Activated T-helper 2 cell treated with anti-CD3 and anti-CD28 coated beads, Interferon-gamma antibody, Interleukin-2, Interleukin-4, amounts not matched to agents 10 μg/mL and 5 μg/mL and 100 μg/mL, durations not matched to agents 14 hours and 24 hours and 36 hours (primary cell): ENCODE results near the gene PNMT. TPM values are rescaled to one million over a fixed set of nuclear protein-coding genes. Genes with fewer than 3 reads are reported as not detected.

Source experiments
- DNase-seq: peaks from one replicate; pipeline ENCODE4 v3.0.0; 2021; ENCODE audit warnings: low spot score
- H3K27ac Mint-ChIP-seq: one replicate; pipeline ENCODE4 v1.8.0; 2021; ENCODE audit warnings: mixed read lengths
- H3K27me3 Mint-ChIP-seq: one replicate; pipeline ENCODE4 v1.8.0; 2021; ENCODE audit warnings: low read depth, mixed read lengths
- H3K36me3 Mint-ChIP-seq: one replicate; pipeline ENCODE4 v1.8.0; 2021; ENCODE audit warnings: low read depth, mixed read lengths
- H3K4me1 Mint-ChIP-seq: one replicate; pipeline ENCODE4 v1.8.0; 2021; ENCODE audit warnings: low read depth, mixed read lengths
- H3K4me3 Mint-ChIP-seq: one replicate; pipeline ENCODE4 v1.8.0; 2021; ENCODE audit warnings: low read depth, mild to moderate bottlenecking, moderate library complexity, mixed read lengths
- H3K9me3 Mint-ChIP-seq: one replicate; pipeline ENCODE4 v1.8.0; 2021; ENCODE audit warnings: mixed read lengths
- intact Hi-C: fragments of 100-400 bp; cut with micrococcal nuclease; formaldehyde crosslinking; loops from one replicate; pipeline ENCODE4 v1.15.1; 2023
- total RNA-seq: library from RNA; stranded (reverse); gene quantifications from 2 replicates; pipeline ENCODE4 v1.2.3, GENCODE V29; 2022

Gene PNMT
- total RNA-seq, 1 donor from 2014 or later: not detected

GRCh38 chr17:39627047-39627711 lies 41.1 kb upstream of the PNMT start:
- DNase-seq: no peak
- Mint-ChIP-seq H3K9me3 (no peaks in the 10 kb centered on the region), H3K27me3 (peaks cover 47% of the 10 kb centered on the region), H3K36me3 (no peaks in the 10 kb centered on the region), H3K4me3 (no peak overlapping the region), H3K27ac (no peak overlapping the region), H3K4me1 (peaks cover 21% of the 10 kb centered on the region)
- intact Hi-C loops: loop anchor here (10.0 kb wide), 1 partner anchor 328 kb away; no protein-coding TSS in a partner anchor

- no peak for DNase-seq
- Mint-ChIP-seq H3K4me1 (peaks cover 15% of the 10 kb centered on the region), H3K36me3 (no peaks in the 10 kb centered on the region), H3K4me3 (no peak overlapping the region), H3K27me3 (peaks cover 47% of the 10 kb centered on the region), H3K9me3 (no peaks in the 10 kb centered on the region), H3K27ac (no peak overlapping the region)
- intact Hi-C loops: loop anchor here (10.0 kb wide), 1 partner anchor 327 kb away; no protein-coding TSS in a partner anchor
Measured at GRCh38 chr17:39627712-39628516, 40.3 kb upstream of the PNMT start.

- no peak for DNase-seq
- Mint-ChIP-seq H3K9me3 (no peaks in the 10 kb centered on the region), H3K4me1 (peaks cover 10% of the 10 kb centered on the region), H3K27me3 (peaks cover 47% of the 10 kb centered on the region), H3K4me3 (no peak overlapping the region), H3K27ac (no peak overlapping the region), H3K36me3 (no peaks in the 10 kb centered on the region)
- intact Hi-C loops: loop anchor here (10.0 kb wide), 1 partner anchor 326 kb away; no protein-coding TSS in a partner anchor
Measured at GRCh38 chr17:39628655-39629493, 39.4 kb upstream of the PNMT start.

GRCh38 chr17:39629494-39629880 lies 38.8 kb upstream of the PNMT start:
- no peaks in the 10 kb centered on the region for H3K36me3 Mint-ChIP-seq
- DNase-seq: no peak
- intact Hi-C loops: loop anchor here (10.0 kb wide), 1 partner anchor 325 kb away; no protein-coding TSS in a partner anchor
- peaks cover 45% of the 10 kb centered on the region for H3K27me3 Mint-ChIP-seq
- peaks cover 11% of the 10 kb centered on the region for H3K4me1 Mint-ChIP-seq
- H3K9me3 Mint-ChIP-seq: no peaks in the 10 kb centered on the region
- no peak overlapping the region for H3K27ac Mint-ChIP-seq
- H3K4me3 Mint-ChIP-seq: no peak overlapping the region

- DNase-seq: no peak
- intact Hi-C loops: loop anchor here (10.0 kb wide), 1 partner anchor 325 kb away; no protein-coding TSS in a partner anchor
- Mint-ChIP-seq H3K4me1 (peaks cover 11% of the 10 kb centered on the region), H3K9me3 (no peaks in the 10 kb centered on the region), H3K36me3 (no peaks in the 10 kb centered on the region), H3K4me3 (no peak overlapping the region), H3K27ac (no peak overlapping the region), H3K27me3 (peaks cover 41% of the 10 kb centered on the region)
Measured at GRCh38 chr17:39629898-39630297, 38.4 kb upstream of the PNMT start.

DNA sequence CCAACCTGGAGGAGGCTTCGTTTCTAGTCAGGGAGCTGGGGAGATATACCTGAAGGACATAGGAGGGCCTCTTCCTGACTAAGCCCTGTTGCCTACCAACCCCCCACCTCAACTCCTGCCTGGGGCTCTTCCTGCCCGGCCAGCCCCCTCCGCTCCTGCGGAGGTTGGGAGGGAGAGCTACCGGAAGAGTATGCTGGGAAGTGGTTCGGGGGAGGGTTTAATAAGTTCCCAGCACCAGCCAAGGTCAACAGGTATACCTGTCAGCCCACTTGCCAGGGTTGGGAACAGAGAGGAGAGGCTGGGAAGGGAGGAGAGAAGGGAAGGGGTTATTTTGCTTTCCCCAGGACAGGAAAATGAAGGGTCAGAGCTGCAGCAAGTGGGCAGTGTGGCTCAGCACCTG lies 36.9 kb upstream of the PNMT start:
- Mint-ChIP-seq H3K9me3 (no peaks in the 10 kb centered on the region), H3K4me3 (no peak overlapping the region), H3K27ac (no peak overlapping the region), H3K27me3 (peaks cover 26% of the 10 kb centered on the region), H3K36me3 (no peaks in the 10 kb centered on the region), H3K4me1 (peaks cover 8% of the 10 kb centered on the region)
- intact Hi-C loops: no loop called here
- no peak for DNase-seq

DNA sequence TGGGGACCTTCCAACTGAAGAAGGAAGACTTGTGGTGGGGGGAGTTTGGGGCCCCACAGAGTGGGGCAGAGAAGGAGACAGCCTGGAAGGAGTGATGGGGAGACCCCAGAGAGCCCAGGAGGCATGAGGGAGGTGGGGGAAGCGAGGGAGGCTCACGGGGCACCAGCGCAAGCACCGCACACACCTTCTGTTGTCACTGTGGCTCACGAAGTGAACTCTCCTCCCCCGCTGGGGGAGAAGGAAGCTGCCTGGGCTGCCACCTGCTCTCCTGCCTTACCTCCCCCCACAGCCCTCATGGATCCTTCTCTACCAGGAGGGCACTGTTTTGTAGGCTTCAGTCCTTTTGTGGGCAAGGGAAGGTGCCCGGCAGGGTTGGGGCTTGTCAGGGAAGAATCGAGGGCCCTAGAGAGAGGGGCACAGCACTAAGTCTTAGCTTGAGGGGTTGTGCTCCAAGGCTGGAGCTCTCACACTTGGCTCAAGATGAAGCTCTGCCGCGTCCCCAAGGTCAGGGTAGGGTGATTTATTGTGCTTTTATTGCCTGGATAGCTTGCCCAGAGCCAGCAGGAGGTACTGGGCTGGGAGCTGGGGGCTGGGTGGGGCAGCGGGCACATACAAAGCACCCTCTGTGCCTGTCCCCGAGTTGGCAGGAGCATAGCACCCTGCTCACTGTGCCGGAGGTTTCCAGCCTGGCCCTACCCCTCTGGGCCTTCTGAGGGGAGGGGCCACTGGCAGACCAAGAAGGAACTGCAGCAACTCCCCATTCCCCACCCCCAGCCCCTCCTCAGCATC lies 35.9 kb upstream of the PNMT start:
- peaks cover 21% of the 10 kb centered on the region for H3K27me3 Mint-ChIP-seq
- no peak for DNase-seq
- no peaks in the 10 kb centered on the region for H3K9me3 Mint-ChIP-seq
- no peaks in the 10 kb centered on the region for H3K36me3 Mint-ChIP-seq
- H3K27ac Mint-ChIP-seq: no peak overlapping the region
- intact Hi-C loops: no loop called here
- H3K4me3 Mint-ChIP-seq: no peak overlapping the region
- H3K4me1 Mint-ChIP-seq: peaks cover 7% of the 10 kb centered on the region

DNA sequence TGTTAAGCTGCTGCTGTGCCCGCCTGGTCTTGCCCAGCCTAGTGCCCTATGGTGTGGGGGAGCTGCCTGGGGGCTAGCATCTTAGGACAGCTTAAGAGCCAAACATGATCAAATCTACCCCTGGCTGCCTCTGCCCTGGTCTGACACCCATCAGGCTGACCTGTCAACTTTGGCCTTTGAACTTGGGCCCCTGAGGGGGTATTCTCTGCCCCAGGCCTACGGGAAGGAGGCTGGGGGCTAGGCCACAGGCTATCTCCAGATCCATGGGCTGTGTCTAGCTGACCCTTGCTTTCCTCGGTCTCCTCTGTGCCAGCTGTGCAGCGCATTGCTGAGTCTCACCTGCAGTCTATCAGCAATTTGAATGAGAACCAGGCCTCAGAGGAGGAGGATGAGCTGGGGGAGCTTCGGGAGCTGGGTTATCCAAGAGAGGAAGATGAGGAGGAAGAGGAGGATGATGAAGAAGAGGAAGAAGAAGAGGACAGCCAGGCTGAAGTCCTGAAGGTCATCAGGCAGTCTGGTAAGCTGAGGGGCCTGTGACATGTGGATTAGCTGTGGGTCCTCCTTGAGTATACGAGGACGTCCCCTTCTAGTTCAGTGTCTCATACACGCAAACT lies 34.6 kb upstream of the PNMT start:
- Mint-ChIP-seq H3K9me3 (no peaks in the 10 kb centered on the region), H3K36me3 (peaks cover 2% of the 10 kb centered on the region), H3K4me3 (no peak overlapping the region), H3K27me3 (peaks cover 11% of the 10 kb centered on the region), H3K27ac (no peak overlapping the region), H3K4me1 (peaks cover 19% of the 10 kb centered on the region)
- no peak for DNase-seq
- intact Hi-C loops: loop anchor here (1.0 kb wide), 1 partner anchor 10 kb away; no protein-coding TSS in a partner anchor

GRCh38 chr17:39634384-39634871 lies 33.8 kb upstream of the PNMT start:
- no peak overlapping the region for H3K4me3 Mint-ChIP-seq
- peaks cover 23% of the 10 kb centered on the region for H3K4me1 Mint-ChIP-seq
- no peak overlapping the region for H3K27ac Mint-ChIP-seq
- peaks cover 9% of the 10 kb centered on the region for H3K27me3 Mint-ChIP-seq
- H3K36me3 Mint-ChIP-seq: peaks cover 2% of the 10 kb centered on the region
- no peaks in the 10 kb centered on the region for H3K9me3 Mint-ChIP-seq
- no peak for DNase-seq
- intact Hi-C loops: loop anchor here (1.0 kb wide), 1 partner anchor 11 kb away; no protein-coding TSS in a partner anchor

- peaks cover 2% of the 10 kb centered on the region for H3K36me3 Mint-ChIP-seq
- H3K9me3 Mint-ChIP-seq: no peaks in the 10 kb centered on the region
- peaks cover 9% of the 10 kb centered on the region for H3K27me3 Mint-ChIP-seq
- H3K27ac Mint-ChIP-seq: no peak overlapping the region
- DNase-seq: no peak
- H3K4me3 Mint-ChIP-seq: no peak overlapping the region
- H3K4me1 Mint-ChIP-seq: peaks cover 26% of the 10 kb centered on the region
- intact Hi-C loops: loop anchor here (2.0 to 5.0 kb wide), 2 partner anchors 117 to 345 kb away; partner anchors contain the start of gene PSMD3
Measured at GRCh38 chr17:39635614-39636176, 32.6 kb upstream of the PNMT start.

GRCh38 chr17:39636587-39636926 lies 31.7 kb upstream of the PNMT start:
- peak overlapping the region; percentile 92 for H3K4me3 Mint-ChIP-seq
- intact Hi-C loops: loop anchor here (2.0 to 5.0 kb wide), 2 partner anchors 116 to 344 kb away; partner anchors contain the start of gene PSMD3
- H3K4me1 Mint-ChIP-seq: peaks cover 24% of the 10 kb centered on the region
- H3K27me3 Mint-ChIP-seq: peaks cover 4% of the 10 kb centered on the region
- peaks cover 2% of the 10 kb centered on the region for H3K36me3 Mint-ChIP-seq
- H3K9me3 Mint-ChIP-seq: no peaks in the 10 kb centered on the region
- DNase-seq: no peak
- H3K27ac Mint-ChIP-seq: peak overlapping the region; percentile 31
